Measurements from ENCODE around the gene CDC25C.

CDC25C gene

GRCh38 chr5:138276402-138277054 lies 55.1 kb downstream of the CDC25C start:
- Histone ChIP-seq H3K27ac (ENCODE audit: low read length, poor library complexity, severe bottlenecking) (no peak overlapping the region), H2BK5ac (ENCODE audit: low read depth, low read length, poor library complexity, severe bottlenecking) (no peak overlapping the region), H3K14ac (ENCODE audit: low read length in 2 of 2) (no peak overlapping the region), H3K9me3 (ENCODE audit: control insufficient read depth, low read length) (no peaks in the 10 kb centered on the region), H3K23ac (ENCODE audit: low read length in 2 of 2) (no peak overlapping the region), H2BK12ac (ENCODE audit: low read length in 2 of 2) (no peak overlapping the region), H2AFZ (ENCODE audit: low read depth, low read length) (no peak overlapping the region), H2BK120ac (ENCODE audit: low read depth, low read length) (no peak overlapping the region), H4K8ac (ENCODE audit: low read length) (no peak overlapping the region), H4K91ac (ENCODE audit: low read length) (no peak overlapping the region), H3K27me3 (ENCODE audit: control insufficient read depth in 1 of 2, insufficient read depth in 1 of 2, low read length in 2 of 2) (peaks cover 28 to 50% of the 10 kb centered on the region in 2 experiments), H3K4ac (ENCODE audit: low read depth in 1 of 2, low read length in 2 of 2) (no peak overlapping the region), H3K4me1 (ENCODE audit: control insufficient read depth, insufficient read depth, low read depth, low read length) (peaks cover 7% of the 10 kb centered on the region), H3K4me2 (ENCODE audit: low read length, poor library complexity, severe bottlenecking) (no peak overlapping the region), H2BK15ac (ENCODE audit: low read depth, poor library complexity, severe bottlenecking) (no peak overlapping the region), H2AK5ac (ENCODE audit: low read length, severe bottlenecking) (no peak overlapping the region), H3K36me3 (ENCODE audit: control insufficient read depth in 1 of 2, insufficient read depth in 2 of 2, low read depth in 1 of 2, low read length in 2 of 2) (no peaks in the 10 kb centered on the region), H3K18ac (ENCODE audit: low read depth in 1 of 2, low read length in 2 of 2) (no peak overlapping the region), H3K4me3 (ENCODE audit: insufficient read depth in 1 of 2, low read depth in 1 of 2, low read length in 2 of 2) (no peak overlapping the region), H3K9ac (ENCODE audit: low read length) (no peak overlapping the region), H3K79me1 (replicated peaks; ENCODE audit: low read length, poor library complexity, severe bottlenecking) (no peaks in the 10 kb centered on the region)
- no peak for DNase-seq
- 86% methylated on average over 1 of the region's 2 CpGs for WGBS

- H3K4ac ChIP-seq (ENCODE audit: low read depth in 1 of 2, low read length in 2 of 2): no peak overlapping the region
- H3K9me3 ChIP-seq (ENCODE audit: control insufficient read depth, low read length): no peaks in the 10 kb centered on the region
- no peak overlapping the region for H2AFZ ChIP-seq (ENCODE audit: low read depth, low read length)
- no peak overlapping the region for H3K4me3 ChIP-seq (ENCODE audit: insufficient read depth in 1 of 2, low read depth in 1 of 2, low read length in 2 of 2)
- H2BK12ac ChIP-seq (ENCODE audit: low read length in 2 of 2): no peak overlapping the region
- H2BK15ac ChIP-seq (ENCODE audit: low read depth, poor library complexity, severe bottlenecking): no peak overlapping the region
- no peak overlapping the region for H3K14ac ChIP-seq (ENCODE audit: low read length in 2 of 2)
- no peak overlapping the region for H3K9ac ChIP-seq (ENCODE audit: low read length)
- WGBS: no CpG with 5 or more reads among the region's 1 CpG
- no peak overlapping the region for H3K4me2 ChIP-seq (ENCODE audit: low read length, poor library complexity, severe bottlenecking)
- no peak overlapping the region for H2BK120ac ChIP-seq (ENCODE audit: low read depth, low read length)
- no peak overlapping the region for H2BK5ac ChIP-seq (ENCODE audit: low read depth, low read length, poor library complexity, severe bottlenecking)
- H3K79me1 ChIP-seq (replicated peaks; ENCODE audit: low read length, poor library complexity, severe bottlenecking): no peaks in the 10 kb centered on the region
- H3K18ac ChIP-seq (ENCODE audit: low read depth in 1 of 2, low read length in 2 of 2): no peak overlapping the region
- no peaks in the 10 kb centered on the region for H3K36me3 ChIP-seq (ENCODE audit: control insufficient read depth in 1 of 2, insufficient read depth in 2 of 2, low read depth in 1 of 2, low read length in 2 of 2)
- peaks cover 28 to 53% of the 10 kb centered on the region in 2 experiments for H3K27me3 ChIP-seq (ENCODE audit: control insufficient read depth in 1 of 2, insufficient read depth in 1 of 2, low read length in 2 of 2)
- H2AK5ac ChIP-seq (ENCODE audit: low read length, severe bottlenecking): no peak overlapping the region
- H4K91ac ChIP-seq (ENCODE audit: low read length): no peak overlapping the region
- H3K4me1 ChIP-seq (ENCODE audit: control insufficient read depth, insufficient read depth, low read depth, low read length): peaks cover 7% of the 10 kb centered on the region
- H3K23ac ChIP-seq (ENCODE audit: low read length in 2 of 2): no peak overlapping the region
- H4K8ac ChIP-seq (ENCODE audit: low read length): no peak overlapping the region
- no peak for DNase-seq
- no peak overlapping the region for H3K27ac ChIP-seq (ENCODE audit: low read length, poor library complexity, severe bottlenecking)
Observed at GRCh38 chr5:138275895-138276294, 55.7 kb downstream of the CDC25C start.

- H3K27me3 ChIP-seq (ENCODE audit: control insufficient read depth in 1 of 2, insufficient read depth in 1 of 2, low read length in 2 of 2): peaks cover 28 to 53% of the 10 kb centered on the region in 2 experiments
- no peak overlapping the region for H2AFZ ChIP-seq (ENCODE audit: low read depth, low read length)
- H3K4me1 ChIP-seq (ENCODE audit: control insufficient read depth, insufficient read depth, low read depth, low read length): peaks cover 7% of the 10 kb centered on the region
- no peak overlapping the region for H3K4me3 ChIP-seq (ENCODE audit: insufficient read depth in 1 of 2, low read depth in 1 of 2, low read length in 2 of 2)
- H3K9ac ChIP-seq (ENCODE audit: low read length): no peak overlapping the region
- no peak overlapping the region for H2BK15ac ChIP-seq (ENCODE audit: low read depth, poor library complexity, severe bottlenecking)
- H2BK12ac ChIP-seq (ENCODE audit: low read length in 2 of 2): no peak overlapping the region
- H2AK5ac ChIP-seq (ENCODE audit: low read length, severe bottlenecking): no peak overlapping the region
- H2BK120ac ChIP-seq (ENCODE audit: low read depth, low read length): no peak overlapping the region
- H3K27ac ChIP-seq (ENCODE audit: low read length, poor library complexity, severe bottlenecking): no peak overlapping the region
- no peak overlapping the region for H3K14ac ChIP-seq (ENCODE audit: low read length in 2 of 2)
- DNase-seq: peak; percentile 9
- no peak overlapping the region for H2BK5ac ChIP-seq (ENCODE audit: low read depth, low read length, poor library complexity, severe bottlenecking)
- no peak overlapping the region for H4K91ac ChIP-seq (ENCODE audit: low read length)
- H3K36me3 ChIP-seq (ENCODE audit: control insufficient read depth in 1 of 2, insufficient read depth in 2 of 2, low read depth in 1 of 2, low read length in 2 of 2): no peaks in the 10 kb centered on the region
- no peaks in the 10 kb centered on the region for H3K9me3 ChIP-seq (ENCODE audit: control insufficient read depth, low read length)
- H3K4me2 ChIP-seq (ENCODE audit: low read length, poor library complexity, severe bottlenecking): no peak overlapping the region
- WGBS: 10% methylated on average over 2 of the region's 3 CpGs
- no peak overlapping the region for H3K23ac ChIP-seq (ENCODE audit: low read length in 2 of 2)
- no peaks in the 10 kb centered on the region for H3K79me1 ChIP-seq (replicated peaks; ENCODE audit: low read length, poor library complexity, severe bottlenecking)
- no peak overlapping the region for H3K18ac ChIP-seq (ENCODE audit: low read depth in 1 of 2, low read length in 2 of 2)
- H3K4ac ChIP-seq (ENCODE audit: low read depth in 1 of 2, low read length in 2 of 2): no peak overlapping the region
- H4K8ac ChIP-seq (ENCODE audit: low read length): no peak overlapping the region
Observed at GRCh38 chr5:138275379-138275782, 56.2 kb downstream of the CDC25C start.

DNA sequence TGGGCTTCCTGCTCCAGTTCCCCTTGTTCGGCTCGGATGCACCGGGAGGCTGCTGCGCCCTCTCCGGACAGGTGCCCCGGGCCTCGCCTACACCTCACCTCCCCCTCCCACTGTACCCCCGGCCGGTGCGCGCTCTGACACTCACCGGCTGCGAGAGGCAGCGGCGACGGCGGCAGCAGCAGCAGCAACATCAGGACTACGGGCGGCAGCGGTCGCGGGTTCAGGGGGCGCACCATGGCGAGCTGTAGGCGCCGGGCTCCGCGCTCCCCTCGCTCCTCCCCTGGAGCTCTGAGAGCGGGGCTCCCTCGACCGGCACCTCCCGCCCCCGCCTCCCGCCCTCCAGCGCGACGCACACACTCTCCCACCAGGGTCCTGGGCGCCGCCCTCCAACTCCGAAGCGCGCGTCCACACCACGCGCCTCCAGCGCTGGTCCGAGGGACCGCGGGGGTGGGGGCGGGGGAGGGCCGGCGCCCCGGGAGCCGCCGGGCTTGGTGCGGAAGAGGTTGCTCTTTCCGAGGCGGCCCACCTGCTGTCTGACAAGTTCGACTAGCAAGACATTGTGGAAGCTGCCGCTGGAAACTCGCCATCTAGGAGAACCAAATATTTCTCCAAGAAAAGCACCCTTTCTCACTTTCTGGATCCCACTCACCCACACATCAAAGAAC lies 57.3 kb downstream of the CDC25C start, which contains the start of gene GFRA3:
GFRA3 (minus strand) TSS at position 433 of the 665 bp plus-strand sequence; CDS start at position 236, 197 bp downstream.
- Histone ChIP-seq H2BK15ac (ENCODE audit: low read depth, poor library complexity, severe bottlenecking) (peak within 1 kb of the TSS; percentile 77), H3K4me1 (ENCODE audit: control insufficient read depth, insufficient read depth, low read depth, low read length) (peaks cover 7% of the 10 kb centered on the region), H3K27ac (ENCODE audit: low read length, poor library complexity, severe bottlenecking) (no peak within 1 kb of the TSS), H3K18ac (ENCODE audit: low read depth in 1 of 2, low read length in 2 of 2) (no peak within 1 kb of the TSS), H4K91ac (ENCODE audit: low read length) (no peak within 1 kb of the TSS), H3K4me2 (ENCODE audit: low read length, poor library complexity, severe bottlenecking) (peak within 1 kb of the TSS; percentile 75), H3K9ac (ENCODE audit: low read length) (no peak within 1 kb of the TSS), H3K36me3 (ENCODE audit: control insufficient read depth in 1 of 2, insufficient read depth in 2 of 2, low read depth in 1 of 2, low read length in 2 of 2) (no peaks in the 10 kb centered on the region), H2BK120ac (ENCODE audit: low read depth, low read length) (no peak within 1 kb of the TSS), H3K14ac (ENCODE audit: low read length in 2 of 2) (peak within 1 kb of the TSS in 1 of 2 experiments; percentile 94), H3K4ac (ENCODE audit: low read depth in 1 of 2, low read length in 2 of 2) (no peak within 1 kb of the TSS), H2AFZ (ENCODE audit: low read depth, low read length) (no peak within 1 kb of the TSS), H3K23ac (ENCODE audit: low read length in 2 of 2) (peak within 1 kb of the TSS in 1 of 2 experiments; percentile 60), H4K8ac (ENCODE audit: low read length) (peak within 1 kb of the TSS; percentile 71), H2BK12ac (ENCODE audit: low read length in 2 of 2) (no peak within 1 kb of the TSS), H3K4me3 (ENCODE audit: insufficient read depth in 1 of 2, low read depth in 1 of 2, low read length in 2 of 2) (peak within 1 kb of the TSS; percentile 37 to 47), H3K9me3 (ENCODE audit: control insufficient read depth, low read length) (no peaks in the 10 kb centered on the region), H2BK5ac (ENCODE audit: low read depth, low read length, poor library complexity, severe bottlenecking) (no peak within 1 kb of the TSS), H2AK5ac (ENCODE audit: low read length, severe bottlenecking) (no peak within 1 kb of the TSS), H3K27me3 (ENCODE audit: control insufficient read depth in 1 of 2, insufficient read depth in 1 of 2, low read length in 2 of 2) (peaks cover 28 to 53% of the 10 kb centered on the region in 2 experiments), H3K79me1 (replicated peaks; ENCODE audit: low read length, poor library complexity, severe bottlenecking) (no peaks in the 10 kb centered on the region)
- 3% methylated on average over 59 of the region's 62 CpGs for WGBS
- peak; percentile 6 for DNase-seq

Data from mesenchymal stem cell (in vitro differentiated cells and primary cell).